Right lobe of liver (tissue), 6 donors: ENCODE measurements around the gene ARL6IP5. TPM values are rescaled to one million over a fixed set of nuclear protein-coding genes. Genes with fewer than 3 reads are reported as not detected.

Experiments
- ATAC-seq, 4 donors: fragments of 200-7000 bp; cut with Tn5 transposase; one replicate each; pipeline ENCODE4 v1.9.1; 2020; ENCODE audit warnings: mild to moderate bottlenecking in 4 of 4, moderate library complexity in 4 of 4
- DNase-seq, 3 donors: peaks; one replicate each; pipeline ENCODE4 v3.0.0-alpha.2; 2020
- H3K27ac ChIP-seq, 3 donors: fragments of 200-600 bp; one replicate each; pipeline ENCODE4 v1.8.0; 2022
- H3K27me3 ChIP-seq, 2 donors: fragments of 200-600 bp; one replicate each; pipeline ENCODE4 v1.8.0; 2022
- H3K36me3 ChIP-seq, 4 donors: fragments of 200-600 bp; sonication (generic) in 1 of 4; one replicate each; pipeline versions ENCODE4 v1.5.1 to v1.8.0; 2017 to 2022; ENCODE audit warnings: control low read depth in 1 of 4
- H3K4me1 ChIP-seq, 4 donors: fragments of 200-600 bp; sonication (generic) in 1 of 4; one replicate each; pipeline versions ENCODE4 v1.5.1 to v1.8.0; 2017 to 2022; ENCODE audit warnings: control low read depth in 1 of 4
- H3K4me3 ChIP-seq, 3 donors: fragments of 200-600 bp; one replicate each; pipeline ENCODE4 v1.8.0; 2022
- H3K9me3 ChIP-seq, 4 donors: fragments of 200-600 bp; sonication (generic) in 1 of 4; one replicate each; pipeline versions ENCODE4 v1.5.1 to v1.8.0; 2017 to 2022; ENCODE audit warnings: control low read depth in 1 of 4
- CTCF ChIP-seq, 4 donors: fragments of 200-600 bp in 3 of 4; fragments of 450-650 bp in 1 of 4; IDR thresholded peaks; one replicate each; pipeline versions ENCODE4 v1.5.1 to v1.8.0; 2016 to 2022; ENCODE audit warnings: antibody characterized with exemption in 4 of 4, mild to moderate bottlenecking in 2 of 4
- POLR2A ChIP-seq: fragments of 450-650 bp; IDR thresholded peaks from one replicate; pipeline ENCODE4 v1.6.1; 2017; ENCODE audit warnings: antibody characterized with exemption, mild to moderate bottlenecking
- WGBS: methylation state at CpG from one replicate; pipeline ENCODE4 v1.1.6; 2018; ENCODE audit warnings: low coverage, low lambda C conversion rate; ENCODE audit not compliant: insufficient coverage; ENCODE audit errors: missing lambda C conversion rate; 5-methylcytosine and 5-hydroxymethylcytosine counted together
- intact Hi-C, 2 donors: fragments of 100-400 bp; cut with DNase I; formaldehyde crosslinking; loops; one replicate each; pipeline versions ENCODE4 v1.11.2 to v1.14.1; 2022
- total RNA-seq, 6 experiments: library from RNA; depleted of rRNA in 2 of 6; stranded (reverse); fragments of >200 nt in 2 of 6; fragmentation: NEBNext Ultra II Directional in 3 of 6; extraction: Animal tissue kit (Norgen Biotek cat#: 25700) in 3 of 6; gene quantifications; one replicate each; pipeline versions ENCODE4 v1.1.0 to v1.2.4, GENCODE V29; 2016 to 2023
- donor health status: DM: no; HTN: yes; CAD: no.
- donor health status: DM: no; HTN: no; CAD: no.
- donor health status: DM: no; HTN: no; CAD: no.
- donor health status: DM: no; HTN: yes; CAD: no.
- donor health status: DM: no; HTN: yes; CAD: no.

The ARL6IP5 gene
- total RNA-seq, 6 experiments from 2014 or later = 25.6 to 48.8 (median 36.3) TPM

- TF ChIP-seq CTCF (IDR thresholded peaks at IDR 0.05) = no peak
- TF ChIP-seq POLR2A = no peak
- Histone ChIP-seq H3K27ac (no peak overlapping the region), H3K4me1 (no peaks in the 10 kb centered on the region), H3K4me3 (no peak overlapping the region), H3K9me3 (no peaks in the 10 kb centered on the region), H3K36me3 (no peaks in the 10 kb centered on the region), H3K27me3 (no peaks in the 10 kb centered on the region)
- DNase-seq (no peak), ATAC-seq (no peak)
- intact Hi-C loops = no loop called here
- WGBS = 68% methylated on average over 2 of the region's 3 CpGs
Observed at GRCh38 chr3:69126216-69126615, 41.5 kb downstream of the ARL6IP5 start.

GRCh38 chr3:69126999-69127398 lies 42.3 kb downstream of the ARL6IP5 start:
- no peak for DNase-seq
- intact Hi-C loops = no loop called here
- Histone ChIP-seq H3K9me3 (no peaks in the 10 kb centered on the region), H3K4me1 (no peaks in the 10 kb centered on the region), H3K27me3 (no peaks in the 10 kb centered on the region), H3K27ac (no peak overlapping the region), H3K36me3 (no peaks in the 10 kb centered on the region), H3K4me3 (no peak overlapping the region)
- no peak for ATAC-seq
- TF ChIP-seq CTCF (IDR thresholded peaks at IDR 0.05) (no peak), POLR2A (no peak)
- WGBS = 59% methylated on average over 2 of the region's 2 CpGs

- Histone ChIP-seq H3K4me3 (no peak overlapping the region), H3K36me3 (no peaks in the 10 kb centered on the region), H3K27ac (no peak overlapping the region), H3K9me3 (no peaks in the 10 kb centered on the region), H3K27me3 (no peaks in the 10 kb centered on the region), H3K4me1 (no peaks in the 10 kb centered on the region)
- ATAC-seq (no peak), DNase-seq (no peak)
- no peak for TF ChIP-seq CTCF (IDR thresholded peaks at IDR 0.05)
- no peak for TF ChIP-seq POLR2A
- intact Hi-C loops = no loop called here
Observed at GRCh38 chr3:69128509-69128908, 43.8 kb downstream of the ARL6IP5 start.

- no peaks in the 10 kb centered on the region for H3K27me3 ChIP-seq
- DNase-seq (no peak), ATAC-seq (no peak)
- 10% methylated on average over 1 of the region's 1 CpG for WGBS
- H3K27ac ChIP-seq = no peak overlapping the region
- H3K4me1 ChIP-seq = no peaks in the 10 kb centered on the region
- H3K9me3 ChIP-seq = no peaks in the 10 kb centered on the region
- intact Hi-C loops = no loop called here
- no peak overlapping the region for H3K4me3 ChIP-seq
- TF ChIP-seq POLR2A = no peak
- no peak for TF ChIP-seq CTCF (IDR thresholded peaks at IDR 0.05)
- H3K36me3 ChIP-seq = no peaks in the 10 kb centered on the region
Observed at GRCh38 chr3:69129531-69129930, 44.8 kb downstream of the ARL6IP5 start.

GRCh38 chr3:69130689-69131088 lies 46.0 kb downstream of the ARL6IP5 start:
- TF ChIP-seq POLR2A (no peak), CTCF (IDR thresholded peaks at IDR 0.05) (no peak)
- intact Hi-C loops = no loop called here
- Histone ChIP-seq H3K27me3 (no peaks in the 10 kb centered on the region), H3K9me3 (no peaks in the 10 kb centered on the region), H3K36me3 (no peaks in the 10 kb centered on the region), H3K4me1 (no peaks in the 10 kb centered on the region), H3K4me3 (no peak overlapping the region), H3K27ac (no peak overlapping the region)
- ATAC-seq (no peak), DNase-seq (no peak)
